K562 treated with DMSO at 1 percent for 12 hours (cell line): ENCODE results near the gene KCND1. TPM values are rescaled to one million over a fixed set of nuclear protein-coding genes. Genes with fewer than 3 reads are reported as not detected.

Experiments used
- total RNA-seq: library from RNA; unstranded; fragments of 300-600 nt; gene quantifications from 2 replicates; pipeline ENCODE4 v1.2.3, GENCODE V29; 2022; ENCODE audit not compliant: insufficient read depth

Gene KCND1
- total RNA-seq = 2.6 and 7.0 TPM in 2 replicates

GRCh38 chrX:48971249-48972219 is at the start of gene KCND1:
Gene KCND1 (minus strand): TSS chrX:48971844. CDS start chrX:48970271, 1,573 bp downstream.

GRCh38 chrX:49002091-49002935 is 30.7 kb upstream of the KCND1 start, which contains the start of gene GRIPAP1:
Gene GRIPAP1 (minus strand): TSS chrX:49002264. CDS start chrX:49002229, 35 bp downstream.

DNA sequence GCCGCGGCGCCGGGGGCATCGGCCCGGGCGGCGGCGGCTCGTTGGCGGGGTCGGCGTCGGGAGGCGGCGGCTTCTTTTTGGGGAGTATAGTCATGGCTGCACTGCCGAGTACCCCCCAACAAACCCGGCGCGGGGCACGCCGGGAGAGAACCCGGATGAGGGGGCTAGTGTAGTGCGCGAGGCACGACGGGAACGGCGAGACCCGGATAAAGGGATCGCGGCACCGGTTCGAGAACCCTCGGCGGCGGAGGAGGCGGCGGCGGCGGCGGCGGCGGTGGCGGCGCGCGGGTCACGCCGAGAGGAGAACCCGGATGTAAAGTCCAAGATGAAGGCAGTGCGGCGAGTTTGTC is 14.2 kb downstream of the KCND1 start, which contains the start of gene OTUD5:
OTUD5 (minus strand) TSS at position 131 of the 350 bp plus-strand sequence; CDS start at position 94, 37 bp downstream.

DNA sequence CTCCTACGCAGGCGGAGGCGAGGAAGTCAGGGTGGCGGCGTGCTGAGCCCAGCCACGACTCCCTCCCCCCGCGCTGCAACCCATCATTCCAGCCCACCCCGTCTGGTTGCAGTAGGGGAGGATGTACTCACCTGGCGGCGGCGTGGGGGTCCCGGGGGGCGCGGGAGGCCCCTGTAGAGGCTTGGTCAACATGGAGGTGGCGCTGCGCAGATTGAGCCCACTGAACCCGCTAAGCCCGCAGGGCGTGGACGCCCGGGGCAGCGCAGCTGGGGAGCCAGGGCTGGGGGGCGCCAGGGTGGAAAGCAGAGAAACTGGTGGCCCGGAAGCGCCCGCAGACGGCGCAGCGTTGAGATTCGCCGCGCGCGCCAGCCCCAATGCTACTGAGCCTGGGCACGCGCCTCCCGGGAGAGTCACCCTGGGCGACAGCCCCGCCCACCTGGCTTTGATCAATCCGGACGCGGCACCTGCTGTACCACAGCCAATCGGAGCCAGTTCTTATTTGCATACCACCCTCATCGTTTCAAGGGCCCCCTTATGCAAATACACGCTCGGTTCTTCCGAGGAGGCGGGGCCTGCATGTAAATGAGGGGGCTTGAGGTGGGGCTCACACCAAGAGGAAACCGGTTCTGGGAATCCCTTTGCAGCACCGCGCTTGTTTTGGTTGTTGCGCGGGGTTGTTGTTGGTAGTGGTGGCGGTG is 52.9 kb downstream of the KCND1 start, which contains the start of gene PIM2:
PIM2 (minus strand) TSS at position 382 of the 698 bp plus-strand sequence; CDS start at position 192, 190 bp downstream.

DNA sequence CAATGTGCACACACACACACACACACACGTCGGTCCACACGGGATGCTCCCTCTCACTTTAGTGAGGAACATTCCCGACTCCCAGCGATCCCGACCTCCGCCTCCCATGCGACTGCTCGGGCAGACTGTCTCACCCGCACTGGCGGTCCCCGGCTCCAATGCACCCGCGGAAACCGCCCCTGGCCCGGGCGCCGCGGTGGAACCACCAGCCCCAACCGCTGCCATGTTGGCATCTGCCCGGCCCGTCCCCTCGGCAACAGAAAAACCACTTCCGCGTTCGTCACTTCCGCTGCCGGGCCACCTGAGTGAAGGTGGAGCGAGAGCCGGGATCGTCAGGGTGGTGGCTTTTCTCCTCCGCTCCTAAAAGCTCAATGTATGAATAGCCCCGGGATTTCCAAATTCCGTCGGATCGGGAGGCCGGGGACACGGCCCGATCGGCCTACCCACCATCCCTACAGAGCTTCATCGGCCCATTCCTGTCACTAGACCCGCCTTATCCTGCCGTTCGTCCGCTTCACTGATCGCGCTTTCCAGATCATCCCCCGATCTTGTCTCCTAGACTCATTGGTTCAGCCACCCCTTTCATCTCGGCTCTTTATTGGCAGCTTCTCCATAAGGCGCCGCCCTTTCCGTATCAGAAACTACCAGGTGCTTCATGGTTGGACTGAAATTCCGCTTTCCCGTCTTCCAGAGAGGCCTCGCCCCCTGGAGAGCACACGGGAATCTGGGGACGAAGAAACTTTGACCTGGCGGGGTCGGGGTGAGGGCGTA is 60.0 kb downstream of the KCND1 start, which contains the start of gene SLC35A2:
SLC35A2 (minus strand) TSS at position 235 of the 771 bp plus-strand sequence; CDS start at position 225, 10 bp downstream.

Other genes with a start within 250 kb of the KCND1 start
- gene GLOD5, start 210.1 kb downstream of the KCND1 start, total RNA-seq = 3.2 TPM in 1 of 2 replicates, not detected in the other
- gene GATA1, start 185.3 kb downstream of the KCND1 start, total RNA-seq = 100 and 117 TPM in 2 replicates
- 35.2 and 94.4 TPM in 2 replicates for gene HDAC6, start 169.8 kb downstream of the KCND1 start, total RNA-seq
- not detected in 2 replicates for gene ERAS, start 145.3 kb downstream of the KCND1 start, total RNA-seq
- gene PCSK1N, start 136.2 kb downstream of the KCND1 start, total RNA-seq = 1.3 TPM in 1 of 2 replicates, not detected in the other
- gene TIMM17B, start 74.1 kb downstream of the KCND1 start, total RNA-seq = 195 and 296 TPM in 2 replicates
- 213 and 271 TPM in 2 replicates for gene PQBP1, start 73.9 kb downstream of the KCND1 start, total RNA-seq
- gene SLC35A2, start 60.2 kb downstream of the KCND1 start, total RNA-seq = 31.7 and 33.0 TPM in 2 replicates
- 149 and 220 TPM in 2 replicates for gene PIM2, start 52.8 kb downstream of the KCND1 start, total RNA-seq
- 63.6 and 90.5 TPM in 2 replicates for gene OTUD5, start 14.2 kb downstream of the KCND1 start, total RNA-seq
- 19.6 and 36.3 TPM in 2 replicates for gene GRIPAP1, start 30.4 kb upstream of the KCND1 start, total RNA-seq
- 20.3 and 40.7 TPM in 2 replicates for gene TFE3, start 71.5 kb upstream of the KCND1 start, total RNA-seq
- gene CCDC120, start 87.2 kb upstream of the KCND1 start, total RNA-seq = 2.7 and 7.2 TPM in 2 replicates
- 4.3 and 5.9 TPM in 2 replicates for gene PRAF2, start 102.2 kb upstream of the KCND1 start, total RNA-seq
- gene WDR45, start 108.0 kb upstream of the KCND1 start, total RNA-seq = 105 and 118 TPM in 2 replicates
- gene GPKOW, start 151.9 kb upstream of the KCND1 start, total RNA-seq = 42.1 and 46.3 TPM in 2 replicates
- gene MAGIX, start 190.9 kb upstream of the KCND1 start, total RNA-seq = 3.8 and 7.6 TPM in 2 replicates
- 196 and 259 TPM in 2 replicates for gene PLP2, start 200.1 kb upstream of the KCND1 start, total RNA-seq
- 20.3 and 35.1 TPM in 2 replicates for gene PRICKLE3, start 214.5 kb upstream of the KCND1 start, total RNA-seq
- 1.0 TPM in 1 of 2 replicates, not detected in the other for gene SYP, start 228.3 kb upstream of the KCND1 start, total RNA-seq